Ramos (cell line): ENCODE data around the gene DACT2.
"Not testable (repeated sequence)": the region's sequence is repeated elsewhere in the genome, so short reads cannot be mapped to it uniquely, and the experiment has no call there.

Experiments
- in situ Hi-C: fragments of 300-500 bp; cut with MboI; formaldehyde crosslinking; loops from one replicate; pipeline ENCODE4 v1.14.3; 2022; ENCODE audit warnings: low sequenced_read_pairs; ENCODE audit not compliant: unreplicated experiment

The DACT2 gene

GRCh38 chr6:168270274-168271172 lies 49.1 kb downstream of the DACT2 start:
- in situ Hi-C loops: no loop called here

- in situ Hi-C loops: no loop called here
Measured at GRCh38 chr6:168269455-168270243, 49.9 kb downstream of the DACT2 start.

DNA sequence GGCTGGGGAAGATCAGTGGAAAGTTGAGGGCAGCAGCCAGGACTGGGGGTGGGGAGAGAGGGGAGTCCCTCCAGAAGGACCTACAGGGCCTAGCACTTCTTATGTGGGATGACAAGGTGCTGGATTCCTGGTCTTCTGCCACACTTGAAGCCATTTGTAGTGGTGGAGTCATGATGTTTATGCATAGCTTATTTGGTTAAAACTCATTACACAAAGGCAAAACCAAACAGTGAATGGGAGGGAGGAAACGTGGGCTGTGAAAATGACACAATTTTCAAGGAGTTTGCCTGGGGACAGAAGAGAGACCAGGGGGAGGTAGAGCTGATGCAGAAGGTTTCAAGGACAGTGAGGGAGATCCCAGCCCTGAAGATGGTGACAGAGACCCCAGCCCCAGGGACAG lies 50.8 kb downstream of the DACT2 start:
- in situ Hi-C loops: no loop called here

- in situ Hi-C loops: not testable (repeated sequence)
Measured at GRCh38 chr6:168267779-168268178, 51.8 kb downstream of the DACT2 start.

GRCh38 chr6:168265827-168266815 lies 53.5 kb downstream of the DACT2 start:
- in situ Hi-C loops: no loop called here

GRCh38 chr6:168265394-168265793 lies 54.2 kb downstream of the DACT2 start:
- in situ Hi-C loops: no loop called here

GRCh38 chr6:168264593-168265335 lies 54.8 kb downstream of the DACT2 start:
- in situ Hi-C loops: no loop called here

DNA sequence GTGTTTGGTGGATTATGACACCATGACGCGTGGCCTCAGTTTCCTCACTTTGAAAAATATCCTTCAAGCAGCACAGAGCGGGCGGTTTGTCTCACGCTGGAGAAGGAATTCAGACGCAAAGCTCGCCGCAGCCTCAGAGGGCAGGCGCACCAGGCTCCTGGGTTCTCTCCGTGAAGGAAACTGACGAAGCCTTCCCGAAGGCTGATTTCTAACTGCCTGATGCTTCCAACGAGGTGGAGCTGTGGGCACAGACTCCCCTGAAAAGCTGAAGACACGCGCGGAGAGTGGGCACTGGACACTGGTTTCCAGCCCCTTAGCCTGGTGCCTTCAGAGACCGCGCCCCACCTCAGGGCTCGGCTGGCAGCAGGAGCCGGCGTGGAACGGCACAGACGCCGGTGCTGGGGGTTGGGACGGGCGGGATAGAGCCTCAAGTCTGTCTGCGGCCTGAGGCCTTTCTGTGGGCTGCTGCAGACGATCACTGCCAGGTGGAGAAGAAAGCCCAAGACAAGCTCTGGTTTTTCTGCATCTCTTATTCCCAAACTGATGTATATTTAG lies 56.1 kb downstream of the DACT2 start:
- in situ Hi-C loops: no loop called here

- in situ Hi-C loops: no loop called here
Measured at GRCh38 chr6:168261234-168261633, 58.3 kb downstream of the DACT2 start.

DNA sequence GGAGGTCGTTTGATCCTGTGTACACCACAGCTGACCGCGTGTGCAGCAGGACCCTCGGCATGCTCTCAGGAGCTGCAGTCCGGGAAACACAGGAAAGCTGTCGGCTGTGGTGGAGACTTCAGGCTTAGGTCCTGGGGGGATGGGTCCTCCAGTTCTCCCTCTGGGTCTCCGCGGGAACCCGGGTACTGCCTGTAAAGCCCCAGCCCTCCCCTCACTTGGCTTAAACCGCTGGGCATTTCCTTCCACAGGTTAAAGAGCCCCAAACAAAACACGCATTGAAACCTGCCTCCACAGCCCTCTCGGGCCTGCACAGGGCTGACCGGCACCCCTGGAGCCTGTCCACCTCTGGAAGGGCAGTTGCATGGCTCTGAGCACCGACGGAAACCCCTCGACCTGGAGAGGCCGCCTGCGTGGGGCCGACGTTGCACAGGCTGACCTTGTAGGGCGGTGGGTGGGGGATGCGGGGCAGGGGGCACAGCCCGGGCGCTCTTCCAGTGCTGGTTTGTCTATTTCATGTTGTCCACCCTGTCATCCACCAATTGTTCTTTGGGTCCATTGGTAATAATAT lies 59.1 kb downstream of the DACT2 start:
- in situ Hi-C loops: no loop called here

DNA sequence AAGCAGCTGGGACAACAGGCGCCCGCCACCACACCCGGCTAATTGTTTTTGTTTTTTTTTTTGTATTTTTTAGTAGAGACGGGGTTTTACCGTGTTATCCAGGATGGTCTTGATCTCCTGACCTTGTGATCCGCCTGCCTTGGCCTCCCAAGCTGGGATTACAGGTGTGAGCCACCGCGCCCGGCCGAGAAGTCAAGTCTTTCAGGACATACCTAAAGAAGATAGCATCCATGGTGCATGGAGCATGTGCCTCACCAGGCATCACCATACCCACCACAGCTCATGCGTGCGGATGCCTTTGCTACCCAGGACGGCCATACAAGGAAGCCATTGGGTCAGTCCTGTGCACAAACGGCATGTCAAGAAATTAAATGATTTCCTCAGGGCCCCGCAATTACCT lies 60.8 kb downstream of the DACT2 start:
- in situ Hi-C loops: no loop called here

DNA sequence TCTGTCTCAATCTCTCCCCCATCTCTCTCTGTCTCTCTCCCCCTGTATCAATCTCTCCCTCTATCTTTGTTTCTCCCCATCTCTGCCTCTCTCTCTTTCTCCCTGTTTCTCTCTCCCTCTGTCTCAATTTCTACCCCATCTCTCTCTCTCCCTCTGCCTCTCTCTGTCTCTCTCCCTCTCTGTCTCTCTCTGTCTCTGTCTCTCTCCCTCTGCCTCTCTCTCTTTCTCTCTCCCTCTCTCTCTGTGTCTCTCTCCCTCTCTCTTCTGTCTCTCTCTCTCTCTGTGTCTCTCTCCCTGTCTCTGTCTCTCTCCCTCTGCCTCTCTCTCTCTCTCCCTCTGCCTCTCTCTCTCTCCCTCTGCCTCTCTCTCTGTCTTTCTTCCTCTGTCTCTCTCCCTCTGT lies 62.6 kb downstream of the DACT2 start:
- in situ Hi-C loops: no loop called here
